ENCODE results near the gene GNL1.
"Not testable (repeated sequence)": the region's sequence is repeated elsewhere in the genome, so short reads cannot be mapped to it uniquely, and the experiment has no call there.

Gene GNL1

GRCh38 chr6:30521952-30522351 is 34.3 kb downstream of the GNL1 start:
- not testable (repeated sequence) for DNase-seq

GRCh38 chr6:30521082-30521481 is 35.2 kb downstream of the GNL1 start:
- DNase-seq = not testable (repeated sequence)

- no peak for DNase-seq
These were observed 35.8 kb downstream of the GNL1 start for GRCh38 chr6:30520522-30520921.

GRCh38 chr6:30518505-30519145 is 37.7 kb downstream of the GNL1 start:
- DNase-seq = not testable (repeated sequence)

- not testable (repeated sequence) for DNase-seq
These were observed 38.4 kb downstream of the GNL1 start for GRCh38 chr6:30517767-30518504.

- not testable (repeated sequence) for DNase-seq
These were observed 39.6 kb downstream of the GNL1 start for GRCh38 chr6:30516754-30517076.

GRCh38 chr6:30515944-30516753 is 40.1 kb downstream of the GNL1 start:
- DNase-seq = peak; percentile 96 to 99

- no peak for DNase-seq
These were observed 41.2 kb downstream of the GNL1 start for GRCh38 chr6:30515106-30515505.

- DNase-seq = no peak
These were observed 42.8 kb downstream of the GNL1 start for GRCh38 chr6:30513451-30513850.

GRCh38 chr6:30511169-30511546 is 45.1 kb downstream of the GNL1 start:
- no peak for DNase-seq

- DNase-seq = no peak
These were observed 45.7 kb downstream of the GNL1 start for GRCh38 chr6:30510419-30511168.

GRCh38 chr6:30508890-30509736 is 47.2 kb downstream of the GNL1 start:
- DNase-seq = peak; percentile 61 to 63

GRCh38 chr6:30507849-30508827 is 48.2 kb downstream of the GNL1 start:
- DNase-seq = no peak

GRCh38 chr6:30500421-30501355 is 55.6 kb downstream of the GNL1 start:
- peak; percentile 23 to 40 for DNase-seq

GRCh38 chr6:30498705-30499104 is 57.6 kb downstream of the GNL1 start:
- not testable (repeated sequence) for DNase-seq

- no peak for DNase-seq
These were observed 58.6 kb downstream of the GNL1 start for GRCh38 chr6:30497714-30498113.

GRCh38 chr6:30497261-30497599 is 59.1 kb downstream of the GNL1 start:
- DNase-seq = not testable (repeated sequence)

GRCh38 chr6:30495993-30496392 is 60.3 kb downstream of the GNL1 start:
- no peak for DNase-seq

- not testable (repeated sequence) for DNase-seq
These were observed 61.2 kb downstream of the GNL1 start for GRCh38 chr6:30495060-30495459.

All from inflammatory macrophage treated with lipopolysaccharide for 1 hour (primary cell).